NB4 (cell line): ENCODE data around the gene GRK6.
"Not testable (repeated sequence)": the region's sequence is repeated elsewhere in the genome, so short reads cannot be mapped to it uniquely, and the experiment has no call there.

Experiments
- MYC ChIP-seq: IDR thresholded peaks from 2 replicates; pipeline ENCODE4 v1.6.1; 2011; ENCODE audit warnings: low read depth, low read length
- POLR2A ChIP-seq: IDR thresholded peaks from 2 replicates; pipeline ENCODE4 v1.6.1; 2011; ENCODE audit warnings: mild to moderate bottlenecking; ENCODE audit not compliant: insufficient read length; ENCODE audit errors: extremely low read depth
- TF ChIP-seq, protein P1 (sequence below): IDR thresholded peaks from one replicate; pipeline ENCODE4 v1.5.1; 2012; ENCODE audit warnings: low read depth, low read length
- TF ChIP-seq, protein P2 (sequence below): IDR thresholded peaks from 2 replicates; pipeline ENCODE4 v1.6.1; 2011; ENCODE audit warnings: low read depth, low read length

DNA sequence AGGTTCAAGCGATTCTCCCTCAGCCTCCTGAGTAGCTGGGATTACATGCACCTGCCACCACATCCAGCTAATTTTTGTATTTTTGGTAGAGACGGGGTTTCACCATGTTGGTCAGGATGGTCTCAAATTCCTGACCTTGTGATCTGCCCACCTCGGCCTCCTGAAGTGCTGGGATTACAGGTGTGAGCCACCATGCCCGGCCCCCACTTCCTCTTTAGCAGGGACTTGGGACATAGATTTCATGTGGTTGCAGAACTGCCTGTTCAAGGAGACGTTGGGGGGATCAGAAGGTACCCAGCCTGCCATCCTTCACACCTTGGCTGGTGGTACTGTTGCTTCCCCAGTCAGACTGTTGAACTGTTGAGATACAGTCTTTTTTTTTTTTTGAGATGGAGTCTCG lies 9.4 kb upstream of the GRK6 start:
- TF ChIP-seq, protein P1, sequence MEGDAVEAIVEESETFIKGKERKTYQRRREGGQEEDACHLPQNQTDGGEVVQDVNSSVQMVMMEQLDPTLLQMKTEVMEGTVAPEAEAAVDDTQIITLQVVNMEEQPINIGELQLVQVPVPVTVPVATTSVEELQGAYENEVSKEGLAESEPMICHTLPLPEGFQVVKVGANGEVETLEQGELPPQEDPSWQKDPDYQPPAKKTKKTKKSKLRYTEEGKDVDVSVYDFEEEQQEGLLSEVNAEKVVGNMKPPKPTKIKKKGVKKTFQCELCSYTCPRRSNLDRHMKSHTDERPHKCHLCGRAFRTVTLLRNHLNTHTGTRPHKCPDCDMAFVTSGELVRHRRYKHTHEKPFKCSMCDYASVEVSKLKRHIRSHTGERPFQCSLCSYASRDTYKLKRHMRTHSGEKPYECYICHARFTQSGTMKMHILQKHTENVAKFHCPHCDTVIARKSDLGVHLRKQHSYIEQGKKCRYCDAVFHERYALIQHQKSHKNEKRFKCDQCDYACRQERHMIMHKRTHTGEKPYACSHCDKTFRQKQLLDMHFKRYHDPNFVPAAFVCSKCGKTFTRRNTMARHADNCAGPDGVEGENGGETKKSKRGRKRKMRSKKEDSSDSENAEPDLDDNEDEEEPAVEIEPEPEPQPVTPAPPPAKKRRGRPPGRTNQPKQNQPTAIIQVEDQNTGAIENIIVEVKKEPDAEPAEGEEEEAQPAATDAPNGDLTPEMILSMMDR = not testable (repeated sequence)
- not testable (repeated sequence) for TF ChIP-seq POLR2A, MYC
- TF ChIP-seq, protein P2, sequence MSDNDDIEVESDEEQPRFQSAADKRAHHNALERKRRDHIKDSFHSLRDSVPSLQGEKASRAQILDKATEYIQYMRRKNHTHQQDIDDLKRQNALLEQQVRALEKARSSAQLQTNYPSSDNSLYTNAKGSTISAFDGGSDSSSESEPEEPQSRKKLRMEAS = not testable (repeated sequence)
